Mucosa of descending colon (tissue), 3 donors: ENCODE data around the gene WDR7. TPM values are rescaled to one million over a fixed set of nuclear protein-coding genes. Genes with fewer than 3 reads are reported as not detected.

Experiments used
- ATAC-seq: fragments of 200-7000 bp; cut with Tn5 transposase; one replicate; pipeline ENCODE4 v1.9.1; 2020; ENCODE audit warnings: mild to moderate bottlenecking, moderate library complexity
- DNase-seq, 3 donors: peaks; one replicate each; pipeline ENCODE4 v3.0.0-alpha.2; 2020
- H3K36me3 ChIP-seq: fragments of 200-600 bp; one replicate; pipeline ENCODE4 v1.8.0; 2021; ENCODE audit warnings: low read depth, mild to moderate bottlenecking
- H3K4me1 ChIP-seq: fragments of 200-600 bp; one replicate; pipeline ENCODE4 v1.8.0; 2021; ENCODE audit warnings: low read depth, mild to moderate bottlenecking
- H3K4me3 ChIP-seq: fragments of 200-600 bp; one replicate; pipeline ENCODE4 v1.8.0; 2021; ENCODE audit warnings: mild to moderate bottlenecking
- H3K9me3 ChIP-seq: fragments of 200-600 bp; one replicate; pipeline ENCODE4 v1.8.0; 2021; ENCODE audit warnings: mild to moderate bottlenecking
- CTCF ChIP-seq: fragments of 200-600 bp; IDR thresholded peaks from one replicate; pipeline ENCODE4 v1.8.0; 2022; ENCODE audit warnings: antibody characterized with exemption, mild to moderate bottlenecking
- intact Hi-C, 2 donors: fragments of 100-400 bp; cut with DNase I in 1 of 2; cut with micrococcal nuclease in 1 of 2; formaldehyde crosslinking; loops; one replicate each; pipeline versions ENCODE4 v1.11.0 to v1.11.1; 2022; cut with DNase I, micrococcal nuclease
- total RNA-seq, 3 donors: library from RNA; stranded (reverse); fragmentation: NEBNext Ultra II Directional in 2 of 3; extraction: Animal tissue kit (Norgen Biotek cat#: 25700) in 2 of 3; gene quantifications; one replicate each; pipeline versions ENCODE4 v1.2.1 to v1.2.4, GENCODE V29; 2021 to 2023
- donor health status: DM: no; HTN: no; CAD: no; lungs with moderate emphysema.
- donor health status: DM: no; HTN: no; CAD: no.
- donor health status: DM: no; HTN: yes; CAD: no.

WDR7 gene
- total RNA-seq, 3 donors from 2014 or later = 28.4 to 38.8 (median 29.3) TPM

GRCh38 chr18:56659111-56659510 is 8.0 kb downstream of the WDR7 start:
- ATAC-seq (no peak), DNase-seq (no peak)
- no peaks in the 10 kb centered on the region for H3K36me3 ChIP-seq
- peaks cover 12% of the 10 kb centered on the region for H3K4me1 ChIP-seq
- H3K9me3 ChIP-seq = no peaks in the 10 kb centered on the region
- no peak overlapping the region for H3K4me3 ChIP-seq
- intact Hi-C loops = no loop called here
- TF ChIP-seq CTCF = no peak

- ATAC-seq (no peak), DNase-seq (no peak)
- H3K4me3 ChIP-seq = no peak overlapping the region
- peaks cover 12% of the 10 kb centered on the region for H3K4me1 ChIP-seq
- intact Hi-C loops = no loop called here
- H3K36me3 ChIP-seq = no peaks in the 10 kb centered on the region
- TF ChIP-seq CTCF = no peak
- H3K9me3 ChIP-seq = no peaks in the 10 kb centered on the region
Observed at GRCh38 chr18:56660655-56661054, 9.5 kb downstream of the WDR7 start.

- H3K9me3 ChIP-seq = no peaks in the 10 kb centered on the region
- DNase-seq (no peak), ATAC-seq (peak; percentile 87)
- no peaks in the 10 kb centered on the region for H3K36me3 ChIP-seq
- intact Hi-C loops = no loop called here
- peaks cover 12% of the 10 kb centered on the region for H3K4me1 ChIP-seq
- no peak overlapping the region for H3K4me3 ChIP-seq
- no peak for TF ChIP-seq CTCF
Observed at GRCh38 chr18:56661360-56662062, 10.4 kb downstream of the WDR7 start.

DNA sequence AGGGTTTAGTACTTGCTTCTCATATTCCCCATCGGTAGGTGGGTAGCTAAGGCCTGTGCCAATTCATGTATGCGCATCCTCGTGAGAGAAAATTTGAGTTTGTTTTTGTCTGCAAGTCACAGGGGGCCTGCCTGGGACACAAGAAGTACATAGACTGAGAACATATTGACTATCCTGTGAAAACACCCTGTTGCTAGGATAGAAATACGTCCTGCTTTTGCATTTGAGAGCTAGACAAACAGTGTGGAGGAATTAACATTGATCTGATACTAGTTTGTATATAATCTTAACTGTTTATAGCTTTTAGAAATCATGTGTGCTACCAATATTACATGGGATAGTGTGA is 10.9 kb downstream of the WDR7 start:
- Histone ChIP-seq H3K9me3 (no peaks in the 10 kb centered on the region), H3K4me1 (peaks cover 12% of the 10 kb centered on the region), H3K4me3 (no peak overlapping the region), H3K36me3 (no peaks in the 10 kb centered on the region)
- intact Hi-C loops = no loop called here
- ATAC-seq (peak; percentile 50), DNase-seq (no peak)
- TF ChIP-seq CTCF = no peak

DNA sequence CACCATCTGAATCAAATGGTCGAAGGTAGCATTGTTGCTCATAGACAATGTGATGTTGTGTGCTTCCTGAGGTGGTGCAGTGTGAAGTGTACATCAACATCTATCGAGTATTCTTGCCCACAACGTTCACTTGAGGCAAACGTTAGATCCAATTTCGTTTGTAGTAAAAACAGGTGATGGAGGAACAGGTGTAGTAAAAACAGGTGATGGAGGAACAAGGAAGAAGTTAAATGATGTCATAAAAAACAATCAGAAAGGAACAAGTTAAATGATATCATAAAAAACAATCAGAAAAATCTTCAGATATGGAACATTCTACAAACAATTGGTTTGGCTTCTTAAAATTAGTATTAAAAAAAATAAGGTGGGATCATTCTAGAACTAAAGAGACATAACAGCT is 11.3 kb downstream of the WDR7 start:
- TF ChIP-seq CTCF = no peak
- intact Hi-C loops = no loop called here
- H3K36me3 ChIP-seq = no peaks in the 10 kb centered on the region
- no peaks in the 10 kb centered on the region for H3K9me3 ChIP-seq
- DNase-seq (no peak), ATAC-seq (peak; percentile 63)
- peaks cover 12% of the 10 kb centered on the region for H3K4me1 ChIP-seq
- H3K4me3 ChIP-seq = no peak overlapping the region

- ATAC-seq = peak; percentile 32
- intact Hi-C loops = no loop called here
Observed at GRCh38 chr18:56662902-56663301, 11.7 kb downstream of the WDR7 start.

More at GRCh38 chr18:56662902-56663301, 11.7 kb downstream of the WDR7 start:
- Histone ChIP-seq H3K4me3 (no peak overlapping the region), H3K36me3 (no peaks in the 10 kb centered on the region), H3K9me3 (no peaks in the 10 kb centered on the region), H3K4me1 (peaks cover 12% of the 10 kb centered on the region)
- TF ChIP-seq CTCF = no peak
- DNase-seq = no peak
